ENCODE results near the gene MARCHF7.

- TF ChIP-seq CTCF (IDR thresholded peaks at IDR 0.05; ENCODE audit: low read depth, low read length, poor library complexity, severe bottlenecking) (no peak), EZH2phosphoT487 (IDR thresholded peaks at IDR 0.05; ENCODE audit: borderline replicate concordance, low read length) (no peak)
These were observed 16.3 kb downstream of the MARCHF7 start for GRCh38 chr2:159728629-159729028.
